AG09319 (cell line): ENCODE measurements around the gene RHBDL1.

Source experiments
- DNase-seq: peaks from one replicate; pipeline ENCODE4 v3.0.0-alpha.2; 2010; ENCODE audit warnings: low read depth; ENCODE audit errors: extremely low read depth
- TF ChIP-seq, protein P1 (sequence below): IDR thresholded peaks from 2 replicates; pipeline ENCODE4 v1.5.1; 2011; ENCODE audit warnings: low read depth, mild to moderate bottlenecking, inconsistent platforms, low read length, moderate library complexity

RHBDL1 gene

GRCh38 chr16:634051-634670 lies 41.3 kb upstream of the RHBDL1 start:
- no peak for DNase-seq
- TF ChIP-seq, protein P1, sequence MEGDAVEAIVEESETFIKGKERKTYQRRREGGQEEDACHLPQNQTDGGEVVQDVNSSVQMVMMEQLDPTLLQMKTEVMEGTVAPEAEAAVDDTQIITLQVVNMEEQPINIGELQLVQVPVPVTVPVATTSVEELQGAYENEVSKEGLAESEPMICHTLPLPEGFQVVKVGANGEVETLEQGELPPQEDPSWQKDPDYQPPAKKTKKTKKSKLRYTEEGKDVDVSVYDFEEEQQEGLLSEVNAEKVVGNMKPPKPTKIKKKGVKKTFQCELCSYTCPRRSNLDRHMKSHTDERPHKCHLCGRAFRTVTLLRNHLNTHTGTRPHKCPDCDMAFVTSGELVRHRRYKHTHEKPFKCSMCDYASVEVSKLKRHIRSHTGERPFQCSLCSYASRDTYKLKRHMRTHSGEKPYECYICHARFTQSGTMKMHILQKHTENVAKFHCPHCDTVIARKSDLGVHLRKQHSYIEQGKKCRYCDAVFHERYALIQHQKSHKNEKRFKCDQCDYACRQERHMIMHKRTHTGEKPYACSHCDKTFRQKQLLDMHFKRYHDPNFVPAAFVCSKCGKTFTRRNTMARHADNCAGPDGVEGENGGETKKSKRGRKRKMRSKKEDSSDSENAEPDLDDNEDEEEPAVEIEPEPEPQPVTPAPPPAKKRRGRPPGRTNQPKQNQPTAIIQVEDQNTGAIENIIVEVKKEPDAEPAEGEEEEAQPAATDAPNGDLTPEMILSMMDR, result no peak

- TF ChIP-seq, protein P1, result no peak
- no peak for DNase-seq
These were observed 40.5 kb upstream of the RHBDL1 start for GRCh38 chr16:634996-635395.

DNA sequence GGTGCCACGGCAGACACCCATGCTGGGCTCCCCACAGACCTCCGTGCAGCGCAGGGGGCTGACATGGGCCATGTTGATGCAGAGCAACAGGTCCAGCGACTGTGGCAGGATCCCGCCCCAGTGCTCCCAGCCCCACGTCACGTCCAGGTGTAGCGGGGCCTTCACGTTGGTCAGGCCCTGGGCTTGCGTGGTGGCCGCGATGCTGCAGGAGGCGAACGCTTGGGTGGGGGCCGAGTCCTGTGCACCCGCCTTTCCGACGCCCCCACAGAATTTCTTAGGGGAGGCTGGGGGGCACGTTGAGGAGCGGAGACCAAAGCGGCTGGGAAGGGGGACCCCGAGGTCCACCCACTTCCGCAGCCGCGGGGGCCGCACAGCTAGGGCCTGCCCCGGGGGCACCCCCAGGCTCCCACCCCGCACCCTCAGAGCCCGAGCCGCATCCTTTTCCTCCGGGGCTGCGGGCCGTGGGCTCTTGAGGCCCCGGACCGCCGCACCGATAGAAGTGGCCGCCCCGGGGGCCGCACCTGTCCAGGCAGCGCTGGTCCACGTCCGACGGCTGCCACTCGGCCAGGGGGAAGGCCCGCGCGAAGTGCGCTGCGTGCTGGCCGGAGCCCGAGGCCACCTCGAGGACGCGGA lies 39.8 kb upstream of the RHBDL1 start:
- TF ChIP-seq, protein P1, result no peak
- DNase-seq, result no peak

DNA sequence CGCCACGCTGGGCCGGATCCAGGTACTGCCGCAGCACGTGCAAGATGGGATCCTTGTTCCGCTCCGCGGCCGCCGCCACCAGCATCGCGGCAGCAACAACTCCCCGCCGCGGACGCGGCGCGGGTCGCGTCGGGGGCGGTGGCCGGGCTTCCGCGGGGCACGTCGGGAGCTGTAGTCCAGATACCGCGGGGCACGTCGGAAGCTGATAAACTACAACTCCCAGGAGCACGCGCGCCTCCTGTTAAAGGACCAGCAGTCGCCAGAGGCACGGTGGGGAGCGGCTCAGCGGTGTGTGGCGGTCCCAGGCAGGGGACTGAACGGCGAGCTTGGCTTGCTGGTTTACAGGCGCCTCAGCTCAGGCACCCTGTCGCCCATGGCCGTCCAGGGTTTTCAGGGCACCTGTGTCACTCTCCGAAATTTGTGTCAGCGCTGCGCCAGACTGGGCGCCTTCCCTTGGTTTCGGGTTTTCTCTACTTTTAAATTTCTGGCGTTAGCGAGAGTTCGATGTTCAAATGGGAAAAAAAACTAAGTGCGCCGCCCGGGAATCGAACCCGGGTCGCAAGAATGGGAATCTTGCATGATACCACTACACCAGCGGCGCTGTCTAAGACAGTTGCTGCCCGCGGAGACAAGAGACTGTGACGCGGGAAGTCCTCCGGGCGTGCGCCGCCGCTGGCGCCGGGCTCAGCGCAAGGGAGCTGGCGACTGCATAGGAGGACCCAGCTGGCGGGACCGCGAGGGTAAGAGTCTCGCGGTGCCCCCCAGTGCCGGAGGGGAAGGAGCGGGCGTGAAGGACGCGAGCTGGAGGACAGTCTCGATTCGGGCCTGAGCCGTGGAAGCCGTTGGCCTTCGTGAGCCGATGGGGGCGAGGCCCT lies 39.0 kb upstream of the RHBDL1 start, which contains the start of gene METTL26:
METTL26 (minus strand) TSS at position 100 of the 875 bp plus-strand sequence; CDS start at position 85, 15 bp downstream.
- TF ChIP-seq, protein P1, result no peak
- peak; percentile 78 for DNase-seq

- DNase-seq, result peak; percentile 79
- TF ChIP-seq, protein P1, result no peak
These were observed 38.1 kb upstream of the RHBDL1 start for GRCh38 chr16:637081-638018.

DNA sequence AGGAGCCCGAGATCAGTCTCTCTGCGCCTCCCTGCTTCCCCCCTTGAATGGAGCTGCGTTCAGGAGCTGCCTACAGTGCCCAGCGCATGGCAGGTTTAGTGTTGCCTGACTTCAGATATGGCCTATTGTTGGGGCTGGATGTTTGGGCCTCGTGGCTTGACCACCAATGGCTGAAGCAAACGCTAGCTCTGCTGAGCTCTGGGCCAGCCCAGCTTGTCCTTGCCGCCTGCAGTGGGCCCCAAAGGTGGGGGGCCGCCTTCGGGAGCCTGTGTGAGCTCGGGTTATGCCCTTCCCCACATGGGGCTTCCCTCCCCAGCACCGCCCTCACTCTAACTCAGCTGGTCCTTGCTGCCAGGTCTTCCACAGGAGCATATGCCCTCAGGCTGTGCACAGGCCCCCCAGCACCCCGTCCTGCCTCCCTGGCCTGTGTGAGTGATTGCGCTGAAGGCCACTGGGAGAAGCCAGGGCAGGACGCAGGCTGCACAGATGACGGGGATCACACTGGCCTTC lies 37.4 kb upstream of the RHBDL1 start:
- no peak for DNase-seq

More for the DNA sequence above, 37.4 kb upstream of the RHBDL1 start:
- TF ChIP-seq, protein P1, result no peak
